Spinal cord (tissue), 10 donors: ENCODE data around the gene GLRX. TPM values are rescaled to one million over a fixed set of nuclear protein-coding genes. Genes with fewer than 3 reads are reported as not detected.
A peak's percentile ranks its signal among the peaks of the same experiment; 100 is the strongest.
"Not testable (repeated sequence)": the region's sequence is repeated elsewhere in the genome, so short reads cannot be mapped to it uniquely, and the experiment has no call there.

Source experiments
- DNase-seq, 6 donors: peaks; one replicate each; pipeline versions ENCODE4 v3.0.0 to v3.0.0-alpha.2; 2013 to 2015; ENCODE audit warnings: low spot score in 6 of 6, low read depth in 4 of 6
- H3K27ac ChIP-seq: one replicate; pipeline ENCODE4 v1.5.1; 2013; ENCODE audit warnings: low read depth, low read length, control low read depth
- H3K27me3 ChIP-seq: one replicate; pipeline ENCODE4 v1.6.1; 2013; ENCODE audit warnings: low read length; ENCODE audit not compliant: control insufficient read depth, insufficient read depth
- H3K36me3 ChIP-seq: one replicate; pipeline ENCODE4 v1.6.1; 2013; ENCODE audit warnings: low read length; ENCODE audit not compliant: control insufficient read depth, insufficient read depth
- H3K4me1 ChIP-seq: one replicate; pipeline ENCODE4 v1.6.1; 2013; ENCODE audit warnings: low read length; ENCODE audit not compliant: control insufficient read depth, insufficient read depth
- H3K4me3 ChIP-seq: one replicate; pipeline ENCODE4 v1.5.1; 2013; ENCODE audit warnings: low read depth, low read length, control low read depth
- H3K9me3 ChIP-seq: one replicate; pipeline ENCODE4 v1.6.1; 2013; ENCODE audit warnings: low read length; ENCODE audit not compliant: control insufficient read depth, insufficient read depth
- WGBS: methylation state at CpG from one replicate; pipeline ENCODE4 v1.1.5; 2013; ENCODE audit warnings: missing lambda C conversion rate; ENCODE audit not compliant: insufficient coverage; 5-methylcytosine and 5-hydroxymethylcytosine counted together
- long read RNA-seq, 4 donors: transcript quantifications; one replicate each; lab custom pipeline, GENCODE V29; 2026
- polyA plus RNA-seq, 2 donors: library from polyadenylated mRNA; unstranded; fragments of 120-200 nt; gene quantifications; one replicate each; pipeline ENCODE4 v1.2.1, GENCODE V29; 2013; ENCODE audit not compliant: insufficient read length in 2 of 2
- total RNA-seq, 2 donors: library from RNA; depleted of rRNA in 1 of 2; stranded (reverse); fragments of 120-200 nt in 1 of 2; fragments of >200 nt in 1 of 2; gene quantifications; one replicate each; pipeline versions ENCODE4 v1.2.3 to v1.2.4, GENCODE V29; 2013 to 2014
- donor health status: healthy.

Gene GLRX, protein sequence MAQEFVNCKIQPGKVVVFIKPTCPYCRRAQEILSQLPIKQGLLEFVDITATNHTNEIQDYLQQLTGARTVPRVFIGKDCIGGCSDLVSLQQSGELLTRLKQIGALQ
- total RNA-seq (10 to 100 TPM in 1 of 2 donors, 1 to 10 TPM in 1; 8.4 to 17.6 TPM), polyA plus RNA-seq (10 to 100 TPM; 25.9 to 37.4 TPM)
- long read RNA-seq, donor 1, transcript GLRX-201 (3 exons, 1,211 nt), result major isoform, 29 of 29 reads
- long read RNA-seq, donor 1, partial matches to known transcripts, result 0 of 29 reads
- long read RNA-seq, donor 1, other reads (novel, unspliced or antisense), result 0 of 29 reads
- long read RNA-seq, donor 2, transcript GLRX-201 (3 exons, 1,211 nt), result major isoform, 7 of 8 reads
- long read RNA-seq, donor 2, partial matches to known transcripts, result 0 of 8 reads
- long read RNA-seq, donor 2, other reads (novel, unspliced or antisense), result 0 of 8 reads
- long read RNA-seq, donor 3, transcript GLRX-201 (3 exons, 1,211 nt), result major isoform, 12 of 14 reads
- long read RNA-seq, donor 3, partial matches to known transcripts, result 0 of 14 reads
- long read RNA-seq, donor 3, other reads (novel, unspliced or antisense), result 0 of 14 reads
- long read RNA-seq, donor 4, transcript GLRX-201 (3 exons, 1,211 nt), result major isoform, 50 of 51 reads
- long read RNA-seq, donor 4, partial matches to known transcripts, result 0 of 51 reads
- long read RNA-seq, donor 4, other reads (novel, unspliced or antisense), result 0 of 51 reads

DNA sequence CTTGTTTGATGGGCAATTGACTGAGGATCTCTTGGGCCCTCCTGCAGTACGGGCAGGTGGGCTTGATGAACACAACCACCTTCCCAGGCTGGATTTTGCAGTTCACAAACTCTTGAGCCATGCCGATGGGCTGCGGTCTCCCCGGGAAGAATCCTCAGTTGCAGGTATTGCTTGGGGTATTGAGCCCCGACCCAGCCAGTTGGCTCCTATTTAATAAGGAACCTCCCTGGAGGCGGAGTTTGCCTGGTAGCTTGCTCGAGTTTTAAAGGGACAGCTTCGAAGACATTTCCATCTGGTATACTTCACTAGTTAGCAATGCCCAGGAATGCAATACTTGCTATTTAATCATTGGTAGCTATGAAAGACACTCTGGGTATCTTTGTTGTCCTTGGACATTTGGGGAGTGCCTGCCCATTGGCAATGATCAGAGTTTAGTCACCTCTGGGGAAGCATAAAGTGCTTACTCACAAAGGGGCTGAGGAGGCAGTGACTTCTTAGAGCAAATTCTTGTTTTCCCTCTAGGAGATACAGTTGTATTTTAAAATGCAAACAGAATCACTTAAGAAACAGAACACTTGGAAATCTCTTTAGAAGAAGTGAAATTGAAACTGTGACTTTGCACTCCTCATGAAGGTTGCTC is at the start of gene GLRX:
Gene GLRX (minus strand): TSS at position 185 of the 640 bp plus-strand sequence. CDS start 64 bp downstream, at position 121.
- Histone ChIP-seq H3K36me3 (no peaks in the 10 kb centered on the region), H3K27ac (peak within 1 kb of the TSS; percentile 41), H3K4me1 (peaks cover 24% of the 10 kb centered on the region), H3K9me3 (no peaks in the 10 kb centered on the region), H3K27me3 (no peaks in the 10 kb centered on the region), H3K4me3 (peak within 1 kb of the TSS; percentile 71)
- 0% methylated on average over 5 of the region's 8 CpGs for WGBS
- DNase-seq, result peak; percentile 43 to 96 (median 65)

DNA sequence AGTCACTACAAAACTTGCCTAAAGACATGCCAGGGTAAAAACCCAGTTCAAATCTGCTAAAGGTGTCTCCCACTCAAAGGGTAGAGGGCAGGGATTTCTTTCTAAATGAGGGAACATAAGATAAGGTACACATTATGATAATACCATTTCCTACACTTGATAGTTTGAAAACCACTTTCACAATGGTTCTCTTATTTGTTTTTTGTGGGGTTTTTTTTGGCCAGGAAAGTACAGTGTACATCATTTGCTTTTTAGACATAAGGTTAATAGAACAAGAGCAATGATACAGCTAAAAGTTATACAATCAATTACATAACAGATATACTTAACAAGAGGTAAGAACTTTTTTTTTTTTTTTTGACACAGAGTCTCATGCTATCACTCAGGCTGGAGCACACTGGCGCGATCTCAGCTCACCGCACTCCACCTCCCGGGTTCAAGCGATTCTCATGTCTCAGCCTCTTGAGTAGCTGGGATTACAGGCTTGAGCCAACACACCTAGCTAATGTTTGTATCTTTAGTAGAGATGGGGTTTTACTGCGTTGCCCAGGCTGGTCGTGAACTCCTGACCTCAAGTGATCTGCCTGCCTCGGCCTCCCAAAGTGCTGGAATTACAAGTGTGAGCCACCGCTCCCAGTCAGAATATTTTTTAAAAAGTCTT is 48.8 kb upstream of the GLRX start:
- WGBS, result 100% methylated on average over 3 of the region's 9 CpGs
- Histone ChIP-seq H3K4me1 (no peaks in the 10 kb centered on the region), H3K36me3 (no peaks in the 10 kb centered on the region), H3K9me3 (no peaks in the 10 kb centered on the region), H3K4me3 (no peak overlapping the region), H3K27me3 (no peaks in the 10 kb centered on the region), H3K27ac (no peak overlapping the region)
- no peak for DNase-seq

DNA sequence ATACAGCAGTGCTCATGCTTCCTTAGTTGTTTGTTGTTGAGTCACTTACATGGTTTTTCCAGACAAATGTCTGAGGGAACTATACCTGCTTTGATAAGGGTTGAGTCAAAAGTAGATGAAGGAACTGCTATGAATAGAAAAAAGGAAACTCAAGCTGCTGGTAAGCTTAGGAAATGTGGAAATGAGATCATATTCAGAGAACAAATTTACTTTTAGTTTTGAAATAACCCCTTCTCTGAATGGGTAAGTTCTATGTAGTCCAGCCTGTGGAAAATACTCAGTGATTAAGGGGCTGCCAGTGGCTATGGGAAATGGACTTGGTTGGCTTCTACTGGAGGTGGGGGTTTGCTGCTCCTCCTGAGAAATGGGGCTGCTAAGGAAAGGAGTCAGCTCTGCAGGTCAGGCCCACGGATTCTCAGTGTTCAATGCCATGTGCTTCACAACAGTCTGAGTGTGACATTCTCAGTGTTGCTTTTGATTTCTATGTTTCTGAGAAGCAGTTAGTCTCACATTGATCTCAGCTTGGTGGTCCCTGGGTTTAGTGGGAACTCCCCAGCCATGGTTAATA is 47.7 kb upstream of the GLRX start:
- DNase-seq, result no peak
- H3K9me3 ChIP-seq, result no peaks in the 10 kb centered on the region
- H3K4me3 ChIP-seq, result no peak overlapping the region
- H3K36me3 ChIP-seq, result no peaks in the 10 kb centered on the region
- H3K27ac ChIP-seq, result no peak overlapping the region
- H3K4me1 ChIP-seq, result no peaks in the 10 kb centered on the region
- no peaks in the 10 kb centered on the region for H3K27me3 ChIP-seq
- WGBS, result 80% methylated on average over 1 of the region's 1 CpG

DNA sequence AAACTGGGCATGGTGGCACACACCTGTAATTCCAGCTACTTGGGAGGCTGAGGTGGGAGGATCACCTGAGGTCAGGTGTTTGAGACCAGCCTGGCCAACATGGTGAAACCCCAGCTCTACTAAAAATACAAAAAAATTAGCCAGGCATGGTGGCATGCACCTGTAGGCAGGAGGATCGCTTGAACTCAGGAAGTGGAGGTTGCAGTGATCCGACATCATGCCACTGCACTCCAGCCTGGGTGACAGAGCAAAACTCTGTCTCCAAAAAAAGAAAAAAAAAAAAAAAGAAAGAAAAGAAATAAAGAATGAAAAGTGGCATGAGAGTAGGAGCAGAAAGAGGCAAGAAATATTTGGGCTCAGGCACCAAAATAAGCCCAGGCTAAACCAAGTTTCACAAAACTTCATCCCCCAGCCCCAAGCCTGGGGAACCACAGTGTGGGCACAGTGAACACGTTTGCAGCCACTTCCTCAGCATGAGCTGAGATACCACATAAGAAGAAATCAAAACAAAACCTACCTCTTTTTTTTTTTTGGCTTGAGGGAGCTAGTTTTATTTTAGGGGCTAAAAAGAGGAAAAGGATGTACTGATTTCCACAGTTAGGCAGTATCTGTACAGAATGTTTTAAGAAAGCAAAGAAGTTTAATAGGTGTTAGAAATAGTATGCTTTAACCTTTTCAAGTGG is 46.8 kb upstream of the GLRX start:
- WGBS, result 80% methylated on average over 1 of the region's 3 CpGs
- not testable (repeated sequence) for H3K4me1 ChIP-seq, H3K9me3 ChIP-seq, H3K36me3 ChIP-seq, H3K27ac ChIP-seq, H3K4me3 ChIP-seq, H3K27me3 ChIP-seq, DNase-seq

DNA sequence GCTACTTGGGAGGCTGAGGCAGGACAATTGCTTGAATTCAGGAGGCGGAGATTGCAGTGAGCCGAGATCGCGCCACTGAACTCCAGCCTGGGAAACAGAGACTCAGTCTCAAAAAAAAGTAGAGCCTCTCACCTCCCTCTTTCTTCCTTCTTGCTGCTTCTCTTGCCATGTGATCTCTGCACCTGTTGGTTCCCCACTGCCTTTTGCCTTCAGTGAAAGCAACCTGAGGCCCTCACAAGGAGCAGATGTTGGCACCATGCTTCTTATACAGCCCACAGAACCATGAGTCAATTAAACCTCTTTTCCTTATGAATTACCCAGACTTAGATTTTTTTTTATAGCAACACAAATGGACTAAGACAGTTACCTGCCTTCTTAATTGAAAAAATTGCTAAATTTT is 45.6 kb upstream of the GLRX start:
- H3K36me3 ChIP-seq, result no peaks in the 10 kb centered on the region

DNA sequence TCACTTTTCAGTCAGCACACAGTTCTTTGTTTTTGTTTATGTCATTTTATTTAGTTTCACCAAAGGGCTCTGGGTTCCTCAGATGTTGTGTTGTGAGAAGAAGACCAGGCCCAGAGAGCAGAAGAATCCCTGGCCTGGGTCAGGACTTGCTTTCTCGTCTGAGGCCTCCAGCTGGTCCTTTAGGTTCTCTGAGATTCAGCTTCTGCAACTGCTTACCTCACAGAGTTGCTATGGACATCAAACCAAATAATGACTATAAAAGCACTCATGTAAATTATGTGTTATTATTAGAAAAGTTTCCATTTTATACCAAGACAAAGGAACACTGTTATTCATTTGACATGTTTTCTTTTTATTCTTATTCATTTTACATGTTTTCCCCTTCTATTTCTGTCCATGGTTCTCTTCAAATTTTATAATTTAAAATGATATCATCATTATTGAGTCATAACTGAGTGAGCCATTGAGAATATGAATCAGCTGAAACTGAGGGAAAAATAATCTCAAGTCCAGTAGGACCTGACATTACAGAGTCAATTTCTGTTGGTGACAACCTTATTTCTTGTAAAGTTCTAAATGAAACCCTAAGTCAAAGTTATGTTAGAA is 44.0 kb upstream of the GLRX start:
- Histone ChIP-seq H3K36me3 (no peaks in the 10 kb centered on the region), H3K27ac (no peak overlapping the region), H3K4me3 (no peak overlapping the region), H3K9me3 (no peaks in the 10 kb centered on the region), H3K4me1 (no peaks in the 10 kb centered on the region), H3K27me3 (no peaks in the 10 kb centered on the region)
- no CpG with 5 or more reads among the region's 1 CpG for WGBS
- DNase-seq, result no peak

More for the DNA sequence above, 45.6 kb upstream of the GLRX start:
- Histone ChIP-seq H3K27me3 (no peaks in the 10 kb centered on the region), H3K4me3 (no peak overlapping the region), H3K27ac (no peak overlapping the region), H3K4me1 (no peaks in the 10 kb centered on the region), H3K9me3 (no peaks in the 10 kb centered on the region)
- DNase-seq, result no peak
- WGBS, result 100% methylated on average over 4 of the region's 4 CpGs

DNA sequence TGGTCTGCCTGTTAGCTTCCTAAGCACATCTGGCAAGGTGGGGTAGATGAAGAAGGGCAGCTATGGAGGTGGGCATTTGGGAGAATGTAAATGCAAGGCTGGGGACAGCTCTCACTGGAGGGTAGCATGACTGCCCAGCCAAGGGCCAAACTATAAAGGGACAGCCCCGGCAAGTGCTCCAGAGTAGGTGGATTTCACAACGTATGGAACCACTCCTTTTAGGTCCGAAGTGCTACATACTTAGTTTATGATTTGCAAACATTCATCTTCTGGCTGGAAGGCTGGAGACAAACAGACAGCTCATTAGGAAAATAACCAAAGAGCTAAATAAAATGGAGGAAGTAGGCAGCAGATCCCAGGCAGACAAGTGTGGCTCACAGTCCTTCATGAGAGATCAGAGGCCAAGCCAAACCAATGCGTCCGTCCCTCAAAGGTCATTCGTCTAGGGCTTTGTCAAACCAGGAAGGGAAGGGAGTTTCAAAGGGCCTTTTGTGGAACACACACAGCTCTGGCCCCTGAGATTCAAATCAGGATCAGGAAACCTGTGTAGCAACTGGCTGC is 42.5 kb upstream of the GLRX start:
- no peaks in the 10 kb centered on the region for H3K27me3 ChIP-seq
- H3K4me3 ChIP-seq, result no peak overlapping the region
- WGBS, result 27% methylated on average over 3 of the region's 6 CpGs
- H3K4me1 ChIP-seq, result no peaks in the 10 kb centered on the region
- H3K27ac ChIP-seq, result no peak overlapping the region
- no peaks in the 10 kb centered on the region for H3K9me3 ChIP-seq
- no peak for DNase-seq
- H3K36me3 ChIP-seq, result no peaks in the 10 kb centered on the region

DNA sequence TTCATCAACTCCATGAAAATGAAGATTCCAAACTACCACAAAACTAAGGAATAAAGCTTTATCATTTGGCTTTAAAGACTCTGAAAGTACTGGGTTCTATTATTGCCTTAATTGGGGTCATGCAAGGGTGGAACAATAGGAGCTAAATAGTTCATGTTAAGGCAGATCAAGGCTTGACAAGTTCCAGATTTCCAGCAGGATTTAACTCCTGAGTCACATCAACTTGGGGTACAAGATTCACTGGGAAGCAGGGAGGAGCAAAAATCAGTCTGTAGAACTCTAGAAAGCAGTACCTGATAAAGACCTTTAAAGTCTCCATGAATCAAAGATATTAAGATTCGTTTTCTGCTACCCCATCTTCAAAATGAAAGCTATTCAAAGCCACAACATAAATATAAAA is 41.9 kb upstream of the GLRX start:
- no peak for DNase-seq
- no peaks in the 10 kb centered on the region for H3K36me3 ChIP-seq
- H3K9me3 ChIP-seq, result no peaks in the 10 kb centered on the region
- WGBS, result no CpG with 5 or more reads among the region's 1 CpG
- peaks cover 2% of the 10 kb centered on the region for H3K27me3 ChIP-seq
- no peaks in the 10 kb centered on the region for H3K4me1 ChIP-seq
- no peak overlapping the region for H3K4me3 ChIP-seq
- H3K27ac ChIP-seq, result no peak overlapping the region
